SU-DHL-6 (cell line): ENCODE measurements around the gene OR51M1.

Source experiments
- H2AFZ ChIP-seq: fragments of 200-600 bp; sonication (generic); 2 replicates; pipeline ENCODE4 v1.6.1; 2014; ENCODE audit warnings: low read depth, mild to moderate bottlenecking, moderate library complexity, mixed read lengths, antibody characterized with exemption, low read length; ENCODE audit not compliant: severe bottlenecking
- H3F3A ChIP-seq: fragments of 200-600 bp; shearing (Covaris generic); 2 replicates; pipeline ENCODE4 v1.6.0; 2016; ENCODE audit warnings: antibody characterized with exemption, mild to moderate bottlenecking; ENCODE audit not compliant: insufficient read depth
- H3K27ac ChIP-seq: fragments of 200-600 bp; sonication (generic); 2 replicates; pipeline ENCODE4 v1.5.1; 2016; ENCODE audit warnings: low read depth, mild to moderate bottlenecking, low read length, moderate library complexity, mixed read lengths
- H3K27me3 ChIP-seq: fragments of 200-600 bp; sonication (generic), shearing (Covaris generic); 2 replicates; pipeline ENCODE4 v1.6.0; 2014; ENCODE audit warnings: mild to moderate bottlenecking, low read length
- H3K36me3 ChIP-seq: fragments of 200-600 bp; sonication (generic); 2 replicates; pipeline ENCODE4 v1.6.1; 2014; ENCODE audit warnings: mild to moderate bottlenecking, low read length, mixed read lengths
- H3K4me2 ChIP-seq: fragments of 300-600, 200-600 bp; shearing (Covaris generic), sonication (generic); 2 replicates; pipeline ENCODE4 v1.6.0; 2014; ENCODE audit warnings: low read length, low read depth, mild to moderate bottlenecking; ENCODE audit not compliant: poor library complexity, severe bottlenecking
- H3K4me3 ChIP-seq: fragments of 200-600 bp; sonication (generic); 2 replicates; pipeline ENCODE4 v1.5.1; 2014; ENCODE audit warnings: antibody characterized with exemption, low read length, mild to moderate bottlenecking, mixed read lengths; ENCODE audit not compliant: insufficient read depth, poor library complexity, severe bottlenecking
- H3K79me2 ChIP-seq: fragments of 200-600 bp; sonication (generic); 2 replicates; pipeline ENCODE4 v1.6.1; 2014; ENCODE audit warnings: mild to moderate bottlenecking, low read length, moderate library complexity; ENCODE audit not compliant: insufficient read depth
- H3K9ac ChIP-seq: fragments of 200-600 bp; sonication (generic); 2 replicates; pipeline ENCODE4 v1.7.0; 2014; ENCODE audit warnings: mild to moderate bottlenecking, low read length
- H3K9me2 ChIP-seq: fragments of 200-600 bp; sonication (generic); replicated peaks from 2 replicates; pipeline ENCODE4 v1.6.1; 2014; ENCODE audit warnings: low read length; ENCODE audit not compliant: insufficient read depth
- H3K9me3 ChIP-seq: fragments of 200-600 bp; sonication (generic); 2 replicates; pipeline ENCODE4 v1.6.1; 2014; ENCODE audit warnings: low read length, mixed read lengths; ENCODE audit not compliant: insufficient read depth
- H4K20me1 ChIP-seq: fragments of 200-600 bp; sonication (generic); 2 replicates; pipeline ENCODE4 v1.6.1; 2014; ENCODE audit warnings: low read depth, mild to moderate bottlenecking, antibody characterized with exemption, low read length, moderate library complexity, mixed read lengths
- EZH2phosphoT487 ChIP-seq: fragments of 200-600 bp; sonication (generic), shearing (Covaris generic); conservative IDR thresholded peaks from 2 replicates; pipeline ENCODE4 v1.6.1; 2018; ENCODE audit warnings: mild to moderate bottlenecking, antibody characterized with exemption, low read length, moderate library complexity, mixed read lengths
- TF ChIP-seq, protein P1 (sequence below): fragments of 200-600 bp; sonication (generic); IDR thresholded peaks from one replicate; pipeline ENCODE4 v1.5.1; 2017; ENCODE audit warnings: antibody characterized with exemption, mild to moderate bottlenecking, low read length, moderate library complexity; ENCODE audit not compliant: insufficient read depth, poor library complexity, severe bottlenecking

OR51M1 gene

GRCh38 chr11:5369789-5370188, 13.8 kb upstream of the OR51M1 start:
- Histone ChIP-seq H3F3A (no peaks in the 10 kb centered on the region), H3K9ac (no peak overlapping the region), H3K79me2 (no peaks in the 10 kb centered on the region), H4K20me1 (no peaks in the 10 kb centered on the region), H3K9me3 (no peaks in the 10 kb centered on the region), H2AFZ (no peak overlapping the region), H3K27ac (no peak overlapping the region), H3K36me3 (no peaks in the 10 kb centered on the region), H3K4me3 (no peak overlapping the region), H3K27me3 (no peaks in the 10 kb centered on the region), H3K4me2 (no peak overlapping the region), H3K9me2 (no peaks in the 10 kb centered on the region)
- TF ChIP-seq EZH2phosphoT487, result no peak
- TF ChIP-seq, protein P1, sequence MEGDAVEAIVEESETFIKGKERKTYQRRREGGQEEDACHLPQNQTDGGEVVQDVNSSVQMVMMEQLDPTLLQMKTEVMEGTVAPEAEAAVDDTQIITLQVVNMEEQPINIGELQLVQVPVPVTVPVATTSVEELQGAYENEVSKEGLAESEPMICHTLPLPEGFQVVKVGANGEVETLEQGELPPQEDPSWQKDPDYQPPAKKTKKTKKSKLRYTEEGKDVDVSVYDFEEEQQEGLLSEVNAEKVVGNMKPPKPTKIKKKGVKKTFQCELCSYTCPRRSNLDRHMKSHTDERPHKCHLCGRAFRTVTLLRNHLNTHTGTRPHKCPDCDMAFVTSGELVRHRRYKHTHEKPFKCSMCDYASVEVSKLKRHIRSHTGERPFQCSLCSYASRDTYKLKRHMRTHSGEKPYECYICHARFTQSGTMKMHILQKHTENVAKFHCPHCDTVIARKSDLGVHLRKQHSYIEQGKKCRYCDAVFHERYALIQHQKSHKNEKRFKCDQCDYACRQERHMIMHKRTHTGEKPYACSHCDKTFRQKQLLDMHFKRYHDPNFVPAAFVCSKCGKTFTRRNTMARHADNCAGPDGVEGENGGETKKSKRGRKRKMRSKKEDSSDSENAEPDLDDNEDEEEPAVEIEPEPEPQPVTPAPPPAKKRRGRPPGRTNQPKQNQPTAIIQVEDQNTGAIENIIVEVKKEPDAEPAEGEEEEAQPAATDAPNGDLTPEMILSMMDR, result no peak

DNA sequence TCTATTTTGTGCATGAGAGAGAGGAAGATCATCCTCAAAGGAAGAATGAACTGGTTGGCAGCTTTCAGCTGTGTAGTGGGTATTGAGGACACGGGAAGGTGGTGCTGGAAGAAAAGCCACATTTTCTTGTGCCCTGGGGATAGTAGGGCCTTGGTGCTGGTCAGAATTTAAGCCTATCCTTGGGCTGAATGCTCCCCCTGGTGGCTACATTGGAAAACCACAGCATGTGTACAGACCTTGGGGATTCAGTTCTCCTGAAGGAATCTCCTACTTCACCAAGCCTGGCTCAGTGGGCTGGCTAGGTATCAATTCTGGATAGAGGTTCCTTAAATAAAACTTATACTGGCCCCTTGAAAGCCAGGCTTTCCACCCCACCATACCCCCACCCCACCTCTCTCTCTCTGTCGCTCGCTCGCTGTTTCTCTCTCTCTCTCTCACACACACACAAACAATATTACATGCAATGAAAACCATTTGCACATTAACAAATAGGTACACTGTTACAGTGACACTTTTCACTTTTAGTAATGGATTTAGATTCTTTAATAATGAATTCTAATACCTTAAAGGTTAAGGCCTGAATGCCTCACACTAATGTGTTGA, 2.8 kb upstream of the OR51M1 start:
- Histone ChIP-seq H3K4me2 (no peak overlapping the region), H2AFZ (no peak overlapping the region), H4K20me1 (no peaks in the 10 kb centered on the region), H3K9me3 (no peaks in the 10 kb centered on the region), H3K9ac (no peak overlapping the region), H3F3A (no peaks in the 10 kb centered on the region), H3K4me3 (no peak overlapping the region), H3K9me2 (no peaks in the 10 kb centered on the region), H3K79me2 (no peaks in the 10 kb centered on the region), H3K27ac (no peak overlapping the region), H3K27me3 (no peaks in the 10 kb centered on the region), H3K36me3 (no peaks in the 10 kb centered on the region)
- TF ChIP-seq, protein P1, result peak; percentile 78
- no peak for TF ChIP-seq EZH2phosphoT487

GRCh38 chr11:5384335-5384734, 723 bp downstream of the OR51M1 start:
- Histone ChIP-seq H3K9ac (no peak overlapping the region), H3K27me3 (no peaks in the 10 kb centered on the region), H3F3A (no peaks in the 10 kb centered on the region), H3K79me2 (no peaks in the 10 kb centered on the region), H4K20me1 (no peaks in the 10 kb centered on the region), H3K4me3 (no peak overlapping the region), H3K9me2 (no peaks in the 10 kb centered on the region), H3K9me3 (no peaks in the 10 kb centered on the region), H3K36me3 (no peaks in the 10 kb centered on the region), H3K4me2 (no peak overlapping the region), H2AFZ (no peak overlapping the region), H3K27ac (no peak overlapping the region)
- TF ChIP-seq, protein P1, result no peak
- TF ChIP-seq EZH2phosphoT487, result no peak
